DND-41 (cell line): ENCODE measurements around the gene PAK3.

Experiments
- CTCF ChIP-seq: IDR thresholded peaks from 2 replicates; pipeline ENCODE4 v1.5.1; 2012; ENCODE audit warnings: borderline replicate concordance, low read length, moderate library complexity, mild to moderate bottlenecking; ENCODE audit not compliant: poor library complexity, severe bottlenecking; ENCODE audit errors: extremely low read depth
- EZH2 ChIP-seq: IDR thresholded peaks from 3 replicates; pipeline ENCODE4 v1.6.1; 2012; ENCODE audit warnings: borderline replicate concordance, low read depth, mild to moderate bottlenecking, moderate library complexity, low read length, inconsistent platforms; ENCODE audit not compliant: severe bottlenecking

- TF ChIP-seq CTCF = no peak
- TF ChIP-seq EZH2 = no peak
These were observed 86.0 kb downstream of the PAK3 start for GRCh38 chrX:111181951-111182350.
